SK-N-SH treated with all-trans-retinoic acid at 6 μM for 48 hours (cell line): Measurements from ENCODE around the gene PHYHIPL.

ENCODE experiments used
- BACH2 ChIP-seq: fragments of 250-450 bp; sonication (Bioruptor Pico); IDR thresholded peaks from 2 replicates; pipeline ENCODE4 v1.9.0; 2021; ENCODE audit warnings: mild to moderate bottlenecking, borderline replicate concordance
- GLIS3 ChIP-seq: fragments of 250-450 bp; sonication (Bioruptor Pico); IDR thresholded peaks from 2 replicates; pipeline ENCODE4 v1.5.0; 2020; ENCODE audit warnings: mild to moderate bottlenecking, moderate library complexity
- PATZ1 ChIP-seq: fragments of 250-450 bp; sonication (Bioruptor Pico); IDR thresholded peaks from 2 replicates; pipeline ENCODE4 v1.8.0; 2020; ENCODE audit warnings: mild to moderate bottlenecking, moderate library complexity, borderline replicate concordance
- PPARA ChIP-seq: fragments of 250-450 bp; sonication (Bioruptor Pico); IDR thresholded peaks from 2 replicates; pipeline ENCODE4 v1.5.0; 2020; ENCODE audit warnings: mild to moderate bottlenecking, borderline replicate concordance
- TSHZ2 ChIP-seq: fragments of 250-450 bp; sonication (Bioruptor Pico); IDR thresholded peaks from 2 replicates; pipeline ENCODE4 v1.5.0; 2020; ENCODE audit warnings: mild to moderate bottlenecking, moderate library complexity
- ZFP3 ChIP-seq: fragments of 250-450 bp; sonication (Bioruptor Pico); IDR thresholded peaks from 2 replicates; pipeline ENCODE4 v1.5.0; 2020; ENCODE audit warnings: mild to moderate bottlenecking, moderate library complexity
- ZFP30 ChIP-seq: fragments of 450-650 bp; formaldehyde crosslinking; IDR thresholded peaks from 2 replicates; pipeline ENCODE4 v1.5.0; 2022; ENCODE audit warnings: mild to moderate bottlenecking, moderate library complexity
- ZNF8 ChIP-seq: fragments of 450-650 bp; formaldehyde crosslinking; IDR thresholded peaks from 2 replicates; pipeline ENCODE4 v1.5.0; 2020; ENCODE audit warnings: mild to moderate bottlenecking, moderate library complexity
- TF ChIP-seq, protein P1 (sequence below): fragments of 250-450 bp; sonication (Bioruptor Pico); IDR thresholded peaks from 2 replicates; pipeline ENCODE4 v1.5.1; 2020; ENCODE audit warnings: low read depth, mild to moderate bottlenecking, moderate library complexity

DNA sequence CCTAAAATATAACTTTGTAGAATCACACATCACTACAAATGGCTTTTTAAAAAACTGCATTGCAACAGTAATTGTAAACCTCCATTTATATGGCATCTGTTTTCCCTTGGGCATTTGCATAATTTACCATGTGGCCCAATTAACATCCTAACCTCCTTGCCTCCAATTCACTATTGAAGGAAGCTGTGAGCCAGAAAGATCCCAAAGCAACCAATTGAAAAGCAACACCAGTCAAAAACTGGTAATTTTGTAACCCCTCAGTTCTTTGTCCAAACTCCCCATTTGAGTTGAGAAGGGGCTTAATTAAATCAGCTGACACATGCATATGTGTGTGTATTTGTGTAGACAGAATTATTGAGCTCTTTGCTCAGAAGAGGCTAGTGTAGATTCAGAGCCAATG, 95.6 kb downstream of the PHYHIPL start:
- TF ChIP-seq ZFP3 (CRISPR knock-in tag), result no peak
- no peak for TF ChIP-seq ZNF8 (CRISPR knock-in tag)
- TF ChIP-seq PPARA (CRISPR knock-in tag), result no peak
- no peak for TF ChIP-seq PATZ1
- TF ChIP-seq GLIS3 (CRISPR knock-in tag), result no peak
- TF ChIP-seq BACH2, result no peak
- TF ChIP-seq, protein P1, sequence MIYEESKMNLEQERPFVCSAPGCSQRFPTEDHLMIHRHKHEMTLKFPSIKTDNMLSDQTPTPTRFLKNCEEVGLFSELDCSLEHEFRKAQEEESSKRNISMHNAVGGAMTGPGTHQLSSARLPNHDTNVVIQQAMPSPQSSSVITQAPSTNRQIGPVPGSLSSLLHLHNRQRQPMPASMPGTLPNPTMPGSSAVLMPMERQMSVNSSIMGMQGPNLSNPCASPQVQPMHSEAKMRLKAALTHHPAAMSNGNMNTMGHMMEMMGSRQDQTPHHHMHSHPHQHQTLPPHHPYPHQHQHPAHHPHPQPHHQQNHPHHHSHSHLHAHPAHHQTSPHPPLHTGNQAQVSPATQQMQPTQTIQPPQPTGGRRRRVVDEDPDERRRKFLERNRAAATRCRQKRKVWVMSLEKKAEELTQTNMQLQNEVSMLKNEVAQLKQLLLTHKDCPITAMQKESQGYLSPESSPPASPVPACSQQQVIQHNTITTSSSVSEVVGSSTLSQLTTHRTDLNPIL (CRISPR knock-in tag), result no peak
- TF ChIP-seq ZFP30, result no peak
- no peak for TF ChIP-seq TSHZ2
